GM12891 (cell line): ENCODE data around the gene SIPA1L3.

Source experiments
- DNase-seq: peaks from one replicate; pipeline ENCODE4 v3.0.0; 2011; ENCODE audit warnings: low spot score; ENCODE audit not compliant: insufficient read length
- FAIRE-seq: peaks from 2 replicates; lab custom pipeline; 2011; peaks lifted over from hg19 to GRCh38; lab: Jason Lieb, UNC
- PAX5 ChIP-seq: IDR thresholded peaks from 2 replicates; pipeline ENCODE4 v1.6.1; 2011; ENCODE audit warnings: low read length, moderate library complexity, mild to moderate bottlenecking; ENCODE audit not compliant: insufficient read depth, severe bottlenecking
- POLR2A ChIP-seq: IDR thresholded peaks from 2 replicates; pipeline ENCODE4 v1.6.1; 2011; ENCODE audit warnings: low read depth, low read length, control low read depth
- POLR2AphosphoS5 ChIP-seq: IDR thresholded peaks from 2 replicates; pipeline ENCODE4 v1.6.1; 2011; ENCODE audit warnings: low read depth, low read length, control low read depth
- POU2F2 ChIP-seq: IDR thresholded peaks from 2 replicates; pipeline ENCODE4 v1.6.1; 2011; ENCODE audit warnings: low read depth, mild to moderate bottlenecking, control low read depth, low read length, moderate library complexity
- SPI1 ChIP-seq: IDR thresholded peaks from 2 replicates; pipeline ENCODE4 v1.6.1; 2011; ENCODE audit warnings: low read depth, low read length, control low read depth
- TAF1 ChIP-seq: IDR thresholded peaks from 2 replicates; pipeline ENCODE4 v1.6.1; 2011; ENCODE audit warnings: low read depth, low read length, control low read depth

Gene SIPA1L3

GRCh38 chr19:37963190-37963936 is 56.4 kb downstream of the SIPA1L3 start:
- DNase-seq (no peak), FAIRE-seq (peak; percentile 26)
- TF ChIP-seq PAX5 (no peak), SPI1 (peak; percentile 59), POLR2AphosphoS5 (no peak), TAF1 (no peak)

GRCh38 chr19:37964109-37964508 is 57.1 kb downstream of the SIPA1L3 start:
- DNase-seq (no peak), FAIRE-seq (no peak)
- TF ChIP-seq SPI1, result no peak
- no peak for TF ChIP-seq POLR2A
- TF ChIP-seq POU2F2, result no peak
- TF ChIP-seq POLR2AphosphoS5, result no peak
- TF ChIP-seq PAX5, result no peak

- TF ChIP-seq POLR2AphosphoS5 (no peak), POU2F2 (no peak), PAX5 (no peak), POLR2A (no peak), TAF1 (no peak), SPI1 (no peak)
- no peak for FAIRE-seq
- no peak for DNase-seq
Observed at GRCh38 chr19:37966211-37966661, 59.2 kb downstream of the SIPA1L3 start.

- FAIRE-seq, result no peak
- TF ChIP-seq POLR2A, result no peak
- no peak for TF ChIP-seq POU2F2
- no peak for TF ChIP-seq PAX5
- TF ChIP-seq SPI1, result no peak
- no peak for TF ChIP-seq POLR2AphosphoS5
- TF ChIP-seq TAF1, result no peak
- DNase-seq, result no peak
Observed at GRCh38 chr19:37966662-37967231, 59.7 kb downstream of the SIPA1L3 start.

GRCh38 chr19:37969695-37970094 is 62.7 kb downstream of the SIPA1L3 start:
- TF ChIP-seq SPI1 (no peak), POLR2A (no peak), POU2F2 (no peak), TAF1 (no peak), POLR2AphosphoS5 (no peak), PAX5 (no peak)
- no peak for FAIRE-seq
- DNase-seq, result no peak

GRCh38 chr19:37970699-37971098 is 63.7 kb downstream of the SIPA1L3 start:
- TF ChIP-seq TAF1 (no peak), PAX5 (no peak), SPI1 (no peak), POU2F2 (no peak), POLR2A (no peak), POLR2AphosphoS5 (no peak)
- FAIRE-seq (no peak), DNase-seq (no peak)

- FAIRE-seq (no peak), DNase-seq (no peak)
- TF ChIP-seq TAF1 (no peak), POU2F2 (no peak), POLR2A (no peak), POLR2AphosphoS5 (no peak), PAX5 (no peak), SPI1 (no peak)
Observed at GRCh38 chr19:37972803-37973202, 65.8 kb downstream of the SIPA1L3 start.

GRCh38 chr19:37973666-37974065 is 66.7 kb downstream of the SIPA1L3 start:
- peak; percentile 76 for FAIRE-seq

GRCh38 chr19:37975071-37975470 is 68.1 kb downstream of the SIPA1L3 start:
- no peak for DNase-seq
- no peak for TF ChIP-seq PAX5
- no peak for TF ChIP-seq POLR2AphosphoS5
- TF ChIP-seq SPI1, result no peak
- TF ChIP-seq TAF1, result no peak
- no peak for TF ChIP-seq POU2F2
- TF ChIP-seq POLR2A, result no peak
- FAIRE-seq, result peak; percentile 88

More at GRCh38 chr19:37973666-37974065, 66.7 kb downstream of the SIPA1L3 start:
- DNase-seq, result no peak
- no peak for TF ChIP-seq POLR2AphosphoS5
- TF ChIP-seq POLR2A, result no peak
- no peak for TF ChIP-seq TAF1
- TF ChIP-seq PAX5, result no peak
- no peak for TF ChIP-seq POU2F2
